Measurements from ENCODE around the gene ATP7B.

ATP7B gene

DNA sequence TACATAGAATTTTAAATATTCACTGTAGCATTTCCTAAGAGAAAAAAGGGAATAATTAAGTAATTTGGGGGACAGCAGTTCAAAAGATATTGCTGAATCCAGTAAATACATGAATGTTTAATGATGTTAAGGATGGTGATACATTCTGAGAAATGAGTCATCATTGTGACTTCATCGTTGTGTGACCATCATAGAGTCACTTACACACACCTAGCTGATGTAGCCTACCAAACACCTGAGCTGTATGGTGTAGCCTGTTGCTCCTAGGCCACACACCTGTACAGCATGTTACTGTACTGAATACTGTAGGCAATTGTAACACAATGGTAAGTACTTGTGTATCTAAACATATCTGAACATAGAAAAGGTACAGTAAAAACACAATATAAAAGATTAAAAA is 34.8 kb downstream of the ATP7B start:
- no peak for DNase-seq

DNA sequence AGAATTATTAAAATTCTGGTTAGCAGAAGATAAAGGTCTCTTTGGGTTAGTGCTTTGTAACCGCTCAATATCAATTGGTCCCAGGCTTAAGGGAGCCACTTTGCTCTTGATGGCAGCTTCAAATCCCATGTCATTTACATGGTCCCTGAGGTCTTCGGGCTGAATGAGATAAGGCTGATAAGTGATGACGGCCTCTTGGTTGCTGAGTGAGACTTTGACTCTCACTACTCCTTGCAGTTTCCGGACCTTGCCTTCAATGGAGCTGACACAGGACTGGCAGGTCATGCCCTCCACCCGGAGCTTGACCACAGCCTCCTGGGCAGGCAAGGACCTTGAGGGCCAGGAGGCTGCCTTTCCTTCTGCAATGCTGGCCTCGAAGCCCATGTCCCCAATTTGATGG is 36.8 kb downstream of the ATP7B start:
- no peak for DNase-seq

DNA sequence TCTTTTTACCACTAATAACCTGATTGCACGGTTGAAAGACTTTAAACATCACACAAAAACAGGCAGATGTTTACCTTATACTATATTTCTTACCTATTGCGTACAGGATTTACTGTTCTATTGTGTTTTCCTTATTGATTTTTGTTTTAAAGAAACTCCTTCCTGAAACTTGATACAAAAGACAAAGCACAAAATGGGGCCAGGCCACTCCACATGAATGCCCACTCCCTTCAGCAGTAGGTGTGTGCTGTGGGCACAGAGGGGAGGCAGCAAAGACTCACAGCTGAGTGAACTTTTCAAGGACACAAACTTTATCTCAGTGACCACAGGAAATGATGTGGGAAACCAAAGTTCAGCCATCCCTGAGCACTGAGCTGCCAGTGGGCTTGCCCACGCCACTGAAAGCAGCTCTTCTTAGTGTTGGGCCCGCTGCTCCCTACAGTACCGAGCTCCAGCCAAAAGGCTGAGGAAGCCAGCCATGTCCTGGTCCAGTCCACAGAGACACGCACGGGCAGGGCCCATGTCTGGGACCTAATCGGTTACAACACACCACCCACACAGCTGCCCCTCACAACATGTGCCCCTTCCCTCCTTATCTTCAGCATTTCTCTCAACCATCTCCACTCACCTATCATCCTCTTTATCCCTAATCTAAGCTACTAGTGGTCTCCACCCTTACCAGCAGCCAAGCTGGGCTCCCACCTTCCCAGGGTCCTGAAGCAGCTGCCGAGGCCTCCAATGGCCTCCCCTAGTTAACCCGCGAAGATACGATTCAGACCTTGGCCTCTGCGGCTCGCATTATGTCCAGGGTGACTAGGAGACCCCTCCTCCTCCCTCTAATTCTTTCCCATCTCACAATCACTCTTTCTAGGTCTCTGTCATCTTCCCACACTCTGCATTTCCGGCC is 39.5 kb downstream of the ATP7B start:
- DNase-seq = no peak

DNA sequence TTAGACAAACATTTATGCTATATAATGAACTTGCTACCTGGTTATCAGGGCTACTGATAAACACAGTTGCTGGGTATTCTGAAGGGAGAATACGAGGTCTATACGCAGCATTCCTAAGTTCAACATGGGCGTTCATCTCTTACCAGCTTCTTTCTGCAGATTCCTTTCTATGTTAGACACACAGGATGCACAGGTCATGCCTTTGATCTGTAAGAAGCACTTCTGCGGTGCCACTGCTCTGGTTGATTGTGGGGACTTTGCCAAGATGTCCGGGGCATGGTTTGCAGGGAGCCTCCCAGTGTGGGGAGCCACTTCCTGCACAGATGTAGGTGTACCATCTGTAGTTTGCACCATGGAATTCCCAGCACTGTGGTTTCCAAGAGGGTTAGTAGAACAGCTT is 40.9 kb downstream of the ATP7B start:
- DNase-seq = peak; percentile 36

DNA sequence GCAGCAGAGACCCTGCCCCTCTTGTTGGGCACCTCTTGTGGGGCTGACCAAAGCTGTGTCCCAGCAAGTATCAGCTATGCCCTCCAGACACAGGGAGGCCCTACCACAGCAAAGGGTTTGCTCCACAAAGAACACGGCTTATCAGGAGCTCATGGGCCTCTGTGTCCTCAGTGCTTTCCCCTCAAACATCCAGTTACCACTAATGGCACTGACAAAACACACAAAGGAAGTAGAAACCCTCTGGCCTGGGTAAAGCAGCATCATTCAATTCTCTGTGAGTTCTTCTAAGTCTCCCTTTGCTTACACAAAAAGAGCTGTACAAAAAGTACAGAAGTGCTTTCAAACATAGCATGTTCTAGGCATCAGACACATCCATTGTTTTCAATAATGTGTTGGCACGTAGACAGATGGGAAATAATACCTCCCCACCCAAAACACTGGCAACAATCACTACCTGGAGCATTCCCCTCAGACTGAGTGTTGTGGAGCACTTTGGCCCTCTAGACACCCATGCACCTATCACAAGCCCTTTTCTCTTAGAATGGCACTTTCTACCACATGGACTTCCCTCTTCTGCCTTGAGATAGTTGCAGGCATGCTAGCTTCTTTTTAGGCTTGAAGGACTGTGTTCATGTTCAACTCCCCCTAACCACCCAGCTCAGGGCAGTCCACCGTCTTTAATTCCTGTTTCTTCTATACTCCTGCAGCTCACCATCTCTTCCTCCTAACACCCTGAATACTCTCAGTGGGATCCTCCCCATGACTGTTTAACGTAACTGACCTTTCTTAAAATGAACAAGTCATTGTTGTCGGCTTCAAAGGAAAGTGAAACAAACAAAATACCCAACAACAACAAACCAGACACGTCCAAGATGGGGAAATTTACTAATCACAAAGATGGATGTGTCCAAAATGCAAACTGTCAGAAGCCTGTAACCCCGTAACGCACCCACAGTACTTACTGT is 43.5 kb downstream of the ATP7B start:
- no peak for DNase-seq

DNA sequence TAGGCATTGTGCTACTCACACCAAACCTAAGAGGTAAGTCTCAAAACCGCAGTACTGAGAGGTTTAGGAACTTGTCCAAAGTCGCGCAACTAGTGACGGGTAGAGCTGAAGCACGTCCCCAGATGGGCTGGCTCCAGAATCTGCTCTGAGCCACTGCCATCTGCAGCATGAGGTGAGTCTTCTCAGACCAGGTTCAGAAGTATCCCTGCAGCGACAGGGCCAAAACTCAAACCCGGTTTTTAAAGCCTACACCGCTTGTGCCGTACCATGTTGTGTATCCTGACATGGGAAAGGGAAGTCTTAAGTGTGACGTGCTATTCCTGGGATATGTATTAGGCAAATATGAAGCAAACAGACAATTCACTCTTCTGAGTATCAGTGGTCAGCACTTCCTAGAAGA is 45.1 kb downstream of the ATP7B start:
- DNase-seq = no peak

DNA sequence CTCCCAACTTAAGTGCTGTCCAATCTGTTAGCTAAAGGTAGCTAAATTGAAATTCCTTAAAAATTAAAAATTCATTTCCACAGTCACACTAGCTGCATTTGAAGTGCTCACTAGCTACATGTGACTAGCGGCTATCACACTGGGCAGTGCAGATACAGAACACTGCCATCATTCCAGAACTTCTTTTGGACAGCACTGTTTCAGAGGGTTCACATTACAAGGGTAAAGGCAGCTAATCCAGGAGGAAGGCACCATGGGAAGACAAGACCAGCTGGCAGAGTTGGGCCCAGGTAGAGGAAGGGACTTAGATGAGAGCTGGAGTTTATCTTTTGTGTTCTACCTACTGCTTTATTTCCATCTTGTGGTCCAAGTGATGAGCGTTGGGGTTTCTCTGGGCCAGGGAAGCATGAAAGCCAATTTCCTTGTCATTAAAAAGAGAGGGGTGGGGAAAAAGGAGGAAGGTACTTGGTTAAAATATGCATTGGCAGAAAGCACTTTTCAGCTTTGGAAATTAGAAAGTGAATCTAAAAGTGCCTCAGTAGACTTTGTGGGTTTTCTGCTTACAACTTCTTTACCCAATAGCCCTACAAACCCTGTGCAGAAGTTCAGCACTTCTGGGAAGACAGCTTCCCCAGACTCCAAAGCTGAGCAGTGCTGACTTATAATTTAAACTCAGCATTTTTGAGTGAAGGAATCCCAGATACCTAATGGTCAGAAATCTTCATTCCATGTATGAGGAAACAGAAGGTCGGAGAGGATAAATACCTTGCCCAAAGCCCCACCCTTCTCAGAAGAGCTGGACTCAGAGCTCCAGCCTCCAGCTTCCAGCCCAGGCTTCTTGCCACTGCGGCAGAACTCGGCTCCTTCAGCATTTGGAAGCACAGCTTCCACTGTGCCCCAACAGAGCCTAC is 49.5 kb downstream of the ATP7B start:
- DNase-seq = no peak

DNA sequence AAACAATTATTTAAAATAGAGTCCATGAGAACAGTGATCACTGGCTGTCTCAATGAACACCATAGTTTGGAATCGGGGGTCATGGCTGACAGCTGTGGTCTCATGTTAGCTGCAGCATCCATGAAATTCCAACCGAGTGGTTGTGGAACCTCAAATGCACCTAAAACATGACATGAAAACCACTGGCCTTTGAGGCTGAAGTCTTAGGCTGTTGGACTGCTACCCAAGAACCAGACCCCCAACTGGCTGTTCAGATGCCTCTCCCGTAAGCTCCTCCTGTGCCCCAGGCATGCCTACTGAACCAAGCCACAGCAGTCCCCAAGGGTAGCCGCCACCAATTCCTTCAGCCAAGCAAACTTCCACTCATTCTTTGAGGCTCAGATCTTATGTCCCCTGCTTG is 50.5 kb downstream of the ATP7B start:
- DNase-seq = no peak

DNA sequence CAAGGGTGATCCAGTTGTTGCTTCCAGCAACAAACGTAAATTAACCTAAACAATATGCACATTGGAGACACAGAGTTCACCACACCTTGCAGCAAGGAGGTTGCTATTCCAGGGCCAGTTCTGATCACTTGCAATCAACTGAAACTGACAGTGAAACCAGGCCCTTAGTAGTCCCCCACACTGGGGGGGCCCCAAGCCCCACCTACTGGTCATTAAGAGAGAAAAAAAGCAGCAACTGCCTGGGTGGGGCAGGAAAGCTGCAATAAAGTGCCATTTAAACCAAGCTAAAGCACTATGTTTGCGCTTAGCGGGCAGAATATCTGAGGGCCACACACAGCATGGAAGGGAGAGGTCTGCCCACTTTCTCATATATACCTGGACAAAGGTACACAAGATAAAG is 51.5 kb downstream of the ATP7B start:
- no peak for DNase-seq

DNA sequence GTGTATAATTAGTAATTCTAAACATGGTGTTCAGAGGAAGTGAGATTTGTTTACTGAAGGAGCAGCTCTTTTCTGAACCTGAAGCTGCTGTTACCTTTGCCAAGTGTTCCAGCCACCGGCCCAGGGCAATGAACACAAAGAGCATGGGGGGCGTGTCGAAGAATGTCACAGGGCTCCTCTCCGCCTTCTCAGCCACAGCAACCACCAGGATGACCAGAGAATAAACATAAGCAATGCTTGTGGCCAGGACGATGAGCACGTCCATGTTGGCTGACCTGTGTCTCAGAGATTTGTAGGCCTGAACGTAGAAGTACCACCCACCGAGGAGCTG is 53.1 kb downstream of the ATP7B start:
- DNase-seq = no peak

DNA sequence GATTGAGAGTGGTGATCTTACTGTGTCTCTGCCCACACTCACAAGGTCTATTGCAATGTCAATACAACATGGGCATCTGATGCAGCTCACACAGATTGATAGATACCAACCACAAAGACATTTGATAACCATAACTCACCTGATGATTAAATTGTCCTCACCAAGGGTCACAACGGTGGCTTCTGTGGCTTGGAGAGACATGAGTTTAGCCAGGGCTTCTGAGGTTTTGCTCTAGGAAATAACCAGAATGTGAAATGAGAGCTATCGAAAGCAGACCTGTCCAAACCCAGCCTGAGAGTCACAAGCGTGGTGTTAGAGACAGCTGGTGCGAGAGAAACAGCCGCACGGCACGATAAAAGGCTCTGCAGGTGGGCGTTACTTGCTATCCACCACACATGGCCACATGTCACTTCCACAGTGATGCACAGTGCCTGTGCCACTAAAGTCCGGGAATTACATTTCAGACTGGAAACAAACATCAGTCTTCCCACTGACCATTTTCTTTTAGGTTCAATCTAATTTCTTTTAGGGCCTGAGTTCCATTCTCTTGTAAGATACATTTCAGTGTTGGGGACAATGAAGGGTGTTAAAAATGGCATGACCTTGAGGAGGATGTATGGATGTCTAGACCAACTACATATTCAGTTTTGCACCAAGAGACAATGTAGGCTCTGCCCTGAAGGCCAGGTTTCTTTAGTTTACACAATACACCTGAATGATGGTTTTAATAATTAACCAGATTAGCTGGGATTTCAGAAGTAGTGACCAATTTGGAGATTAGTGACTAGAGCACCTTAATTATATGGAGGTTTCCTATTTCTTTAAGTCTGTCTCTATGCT is 53.7 kb downstream of the ATP7B start:
- no peak for DNase-seq

DNA sequence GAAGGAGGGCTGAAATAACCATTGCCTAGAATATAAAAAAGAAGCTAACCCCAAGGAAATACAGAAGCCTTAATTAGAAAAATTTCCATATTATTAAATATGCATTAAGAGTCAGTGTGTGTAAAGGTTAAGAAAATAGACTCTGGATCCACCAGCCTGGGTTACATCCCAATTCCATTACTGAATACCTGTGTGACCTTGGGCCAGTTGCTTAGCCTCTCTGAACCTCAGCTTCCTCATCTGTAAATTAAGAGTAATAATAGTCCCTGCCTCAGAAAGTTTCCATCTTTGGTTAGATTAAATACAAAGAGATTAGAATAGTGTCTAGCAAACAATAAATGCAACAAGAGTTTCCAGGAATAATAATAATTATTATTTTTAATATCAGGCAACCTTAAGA is 54.5 kb downstream of the ATP7B start:
- no peak for DNase-seq

DNA sequence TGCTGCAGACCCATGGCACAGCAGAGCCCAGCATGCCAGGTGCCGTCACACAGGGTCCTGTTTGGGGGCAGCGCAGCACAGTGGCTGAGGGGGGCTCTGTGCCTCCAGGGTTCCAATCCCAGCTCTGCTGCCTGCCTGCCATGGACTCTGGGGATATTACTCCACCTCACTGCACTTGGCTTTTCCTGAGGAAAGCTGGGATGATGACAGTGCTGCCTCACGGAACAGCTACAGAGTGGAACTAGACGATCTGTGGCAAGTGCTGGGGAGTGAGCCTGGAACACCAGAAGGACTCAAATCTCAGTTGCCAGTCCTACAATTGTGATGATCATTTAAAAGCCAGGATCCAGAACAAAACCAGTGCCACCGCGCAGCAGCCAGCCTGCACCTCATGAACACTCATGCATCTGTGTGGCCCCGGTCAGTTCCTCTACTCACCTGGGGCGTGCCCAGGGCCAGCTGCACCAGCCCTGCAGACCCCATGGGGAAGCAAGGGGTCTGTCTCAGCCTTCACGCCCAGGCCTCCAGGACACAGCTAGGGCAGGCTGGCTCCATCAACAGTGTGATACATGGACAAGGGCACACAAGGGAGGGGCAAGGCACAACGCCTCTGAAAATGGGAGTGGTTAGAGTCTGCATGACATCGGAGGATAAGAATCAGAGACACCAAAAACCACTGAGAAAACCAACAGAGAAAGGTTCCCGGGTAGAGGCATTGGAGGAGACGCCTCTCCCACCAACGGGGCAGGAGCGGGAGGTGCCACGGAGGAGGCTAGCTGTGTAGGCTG is 55.2 kb downstream of the ATP7B start:
- DNase-seq = no peak

DNA sequence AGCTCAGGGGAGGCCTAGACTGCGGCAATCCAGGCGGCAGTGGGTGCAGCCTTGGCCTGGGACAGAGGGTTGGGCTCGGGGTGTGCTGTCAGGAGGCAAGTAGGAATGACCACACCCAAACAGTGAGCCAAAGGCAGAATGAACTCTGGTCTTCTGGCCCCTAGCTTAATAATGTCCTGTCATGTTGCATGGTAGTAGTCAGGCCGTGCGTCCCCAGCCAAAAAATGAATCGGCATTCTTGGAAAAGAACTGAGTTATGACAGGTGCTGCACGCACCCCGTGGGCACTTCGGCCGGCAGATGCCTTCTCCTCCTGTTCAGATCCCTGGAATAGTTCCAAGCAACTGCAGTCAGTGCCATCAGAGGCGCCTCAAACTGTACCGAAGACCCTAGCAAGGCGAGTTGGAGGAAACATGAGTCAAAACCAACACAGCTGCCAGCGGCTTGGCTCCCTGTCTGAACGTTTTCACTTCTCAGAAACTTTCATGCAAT is 55.9 kb downstream of the ATP7B start:
- no peak for DNase-seq

DNA sequence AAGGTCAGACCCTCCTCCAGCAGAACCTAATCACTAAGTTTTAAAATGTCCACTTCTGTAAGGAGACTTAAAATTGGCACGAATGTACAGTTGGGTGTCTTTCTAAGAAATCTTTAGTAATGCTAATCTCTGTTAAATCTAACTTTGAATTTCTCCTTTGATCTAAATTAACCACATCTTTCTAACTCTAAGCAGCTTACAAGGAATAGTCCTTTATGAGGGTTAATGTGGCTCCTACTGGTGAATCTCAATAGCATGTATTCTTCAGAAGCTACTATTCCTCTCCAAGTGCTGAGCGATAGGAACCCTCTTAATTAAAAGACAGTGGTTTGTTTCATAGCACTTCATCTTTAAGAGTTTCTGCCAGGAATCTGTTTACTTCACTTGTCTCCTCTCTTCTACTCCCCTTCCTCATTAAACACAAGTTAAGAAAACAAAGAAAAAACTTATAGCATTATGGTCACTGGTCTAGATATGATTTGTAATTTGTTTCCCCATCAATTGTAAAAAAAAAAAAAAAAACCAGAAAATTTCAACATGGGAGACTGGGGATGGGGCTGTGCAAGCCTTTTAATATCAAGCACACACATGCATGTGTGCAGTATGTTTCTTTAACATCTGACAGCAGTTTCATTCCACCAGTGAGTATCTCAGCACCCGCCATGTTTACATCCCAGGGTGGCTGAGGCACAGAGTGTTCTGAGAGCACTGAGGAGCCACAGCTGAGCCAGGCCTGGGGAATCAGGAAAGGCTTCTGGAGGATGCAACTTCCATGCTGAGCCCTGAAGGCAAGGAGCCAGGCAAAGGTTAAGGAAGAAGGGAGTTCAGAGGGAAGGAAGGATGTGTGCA is 57.7 kb downstream of the ATP7B start:
- DNase-seq = no peak

DNA sequence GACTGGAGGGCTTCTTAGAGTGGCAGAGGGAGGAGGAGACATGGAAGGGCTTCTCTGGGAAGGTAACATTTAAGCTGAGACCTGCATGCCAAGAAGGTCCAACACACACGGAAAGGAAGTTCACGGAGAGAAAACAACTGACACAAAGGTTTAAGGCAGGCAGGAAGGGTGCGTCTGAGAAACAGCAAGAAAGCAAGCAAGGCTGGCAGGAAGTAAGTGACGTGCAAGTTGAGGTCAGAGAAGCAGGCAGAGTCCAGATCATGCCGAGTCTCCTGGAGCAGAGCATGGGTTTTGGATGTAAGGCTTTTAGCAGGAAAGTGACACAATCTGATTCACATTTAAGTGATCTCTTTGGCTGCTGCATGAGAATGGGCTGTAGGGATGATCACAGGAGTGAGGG is 60.5 kb downstream of the ATP7B start:
- DNase-seq = peak; percentile 47

DNA sequence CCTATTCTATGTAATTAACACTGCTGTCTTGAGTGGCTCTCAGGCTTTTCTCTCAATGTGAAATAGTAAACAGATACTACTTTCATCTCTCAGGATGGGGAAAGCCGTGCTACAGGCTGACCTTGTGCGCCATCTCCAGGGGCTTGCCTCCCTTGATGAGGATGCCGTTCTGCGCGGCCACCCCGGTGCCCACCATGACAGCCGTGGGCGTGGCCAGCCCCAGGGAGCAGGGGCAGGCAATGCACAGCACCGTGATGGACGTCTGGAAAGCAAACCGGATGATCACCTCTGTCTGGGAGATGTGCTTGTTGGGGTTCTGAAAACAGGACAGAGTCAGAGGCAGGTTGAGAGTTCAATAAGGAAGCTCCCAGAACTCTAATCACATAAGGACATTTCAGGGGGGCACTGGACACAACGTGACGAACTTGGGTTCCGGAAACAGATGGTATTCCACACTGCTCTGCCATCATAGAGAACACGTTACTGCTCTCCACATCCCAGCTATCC is 65.0 kb downstream of the ATP7B start:
- DNase-seq = no peak

DNA sequence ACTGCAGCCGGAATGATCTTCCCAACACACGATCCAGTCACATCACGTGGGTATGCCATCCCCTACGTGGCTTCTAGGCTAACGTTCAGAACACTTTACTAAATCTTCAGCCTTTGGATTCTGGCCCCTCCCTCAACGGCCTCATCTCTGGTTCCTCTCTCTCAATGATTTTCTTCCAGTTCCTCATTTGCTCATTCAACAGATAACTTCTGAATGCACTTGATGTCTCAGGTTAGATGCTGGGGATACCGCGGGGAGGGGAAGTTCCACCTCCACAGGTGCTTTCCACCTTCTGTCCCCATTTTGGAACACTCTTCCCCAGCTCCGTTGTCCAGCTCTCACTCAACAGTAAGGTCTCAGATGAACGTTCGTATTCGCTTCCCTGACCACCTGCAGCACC is 66.1 kb downstream of the ATP7B start:
- no peak for DNase-seq

DNA sequence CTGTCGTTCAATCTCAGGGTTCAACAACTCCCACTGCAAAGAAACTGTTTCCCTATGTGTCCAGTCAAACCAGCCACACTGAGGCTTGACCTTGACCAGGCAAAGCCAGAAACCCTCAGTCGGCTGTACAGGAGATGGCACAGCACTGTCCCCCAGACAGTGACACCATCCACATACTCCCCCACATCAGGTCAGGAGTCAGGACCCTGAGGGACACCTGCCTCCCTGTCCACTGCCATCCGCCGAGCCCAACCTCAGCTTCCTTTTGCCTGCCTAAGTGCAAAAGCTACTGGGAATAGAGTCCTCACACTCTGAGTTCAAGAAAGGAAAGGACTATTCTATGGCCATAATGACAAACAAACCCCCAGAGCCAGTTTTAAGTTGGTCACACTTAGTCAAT is 66.8 kb downstream of the ATP7B start:
- DNase-seq = no peak

DNA sequence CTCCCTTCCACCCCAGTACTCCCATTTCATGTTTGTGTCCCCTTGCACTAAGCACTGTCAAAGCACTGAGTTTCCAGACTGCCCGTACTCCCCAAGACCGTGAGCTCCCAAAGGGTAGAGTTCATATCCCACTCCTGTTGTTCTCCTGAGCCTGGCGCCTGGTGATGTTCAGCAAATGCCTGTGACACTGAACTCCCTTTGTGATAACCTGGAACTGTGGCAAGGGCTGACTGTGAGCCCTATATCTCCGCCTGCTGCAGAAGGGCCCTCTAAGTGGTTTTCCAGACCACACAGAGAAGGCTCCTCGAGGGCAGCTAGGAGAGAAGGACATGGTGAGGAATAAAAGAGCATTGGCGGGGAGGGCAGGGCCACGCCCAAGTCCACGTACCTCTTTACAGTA is 67.5 kb downstream of the ATP7B start:
- DNase-seq = no peak

All from CD4-positive, alpha-beta T cell treated with Interleukin-6 for 4 hours (primary cell).